Esophagus squamous epithelium (tissue), 4 donors: ENCODE data around the gene MYO7B.

Experiments
- POLR2A ChIP-seq, 4 donors: fragments of 450-650 bp; IDR thresholded peaks; one replicate each; pipeline ENCODE4 v1.6.1; 2017; ENCODE audit warnings: antibody characterized with exemption in 4 of 4, mild to moderate bottlenecking in 4 of 4, moderate library complexity in 3 of 4
- TF ChIP-seq, protein P1 (sequence below), 6 experiments: fragments of 450-650 bp in 4 of 6; fragments of 200-600 bp in 2 of 6; sonication (generic) in 2 of 6; IDR thresholded peaks; one replicate each; pipeline ENCODE4 v1.5.1; 2016 to 2019; ENCODE audit warnings: antibody characterized with exemption in 6 of 6, mild to moderate bottlenecking in 4 of 6, moderate library complexity in 4 of 6

DNA sequence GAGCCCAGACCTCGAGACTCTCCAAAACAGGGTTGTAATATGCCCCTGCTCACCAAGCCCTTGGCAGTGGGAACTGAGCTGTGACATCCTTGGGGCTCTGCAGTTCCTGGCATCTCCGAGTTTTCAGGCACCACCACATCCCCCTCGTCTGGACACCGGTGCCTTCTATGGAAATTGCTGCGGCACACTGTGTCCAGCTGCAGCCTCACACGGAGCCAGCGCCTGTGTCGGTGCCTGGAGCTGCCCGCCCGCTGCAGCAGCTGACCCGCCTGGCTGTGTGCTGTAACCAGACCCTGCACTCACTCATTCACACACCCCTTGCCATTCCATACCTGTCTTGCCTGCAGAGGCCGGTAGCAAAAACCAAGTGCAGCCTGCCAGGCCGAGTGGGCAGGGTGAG is 21.0 kb upstream of the MYO7B start:
- TF ChIP-seq, protein P1, sequence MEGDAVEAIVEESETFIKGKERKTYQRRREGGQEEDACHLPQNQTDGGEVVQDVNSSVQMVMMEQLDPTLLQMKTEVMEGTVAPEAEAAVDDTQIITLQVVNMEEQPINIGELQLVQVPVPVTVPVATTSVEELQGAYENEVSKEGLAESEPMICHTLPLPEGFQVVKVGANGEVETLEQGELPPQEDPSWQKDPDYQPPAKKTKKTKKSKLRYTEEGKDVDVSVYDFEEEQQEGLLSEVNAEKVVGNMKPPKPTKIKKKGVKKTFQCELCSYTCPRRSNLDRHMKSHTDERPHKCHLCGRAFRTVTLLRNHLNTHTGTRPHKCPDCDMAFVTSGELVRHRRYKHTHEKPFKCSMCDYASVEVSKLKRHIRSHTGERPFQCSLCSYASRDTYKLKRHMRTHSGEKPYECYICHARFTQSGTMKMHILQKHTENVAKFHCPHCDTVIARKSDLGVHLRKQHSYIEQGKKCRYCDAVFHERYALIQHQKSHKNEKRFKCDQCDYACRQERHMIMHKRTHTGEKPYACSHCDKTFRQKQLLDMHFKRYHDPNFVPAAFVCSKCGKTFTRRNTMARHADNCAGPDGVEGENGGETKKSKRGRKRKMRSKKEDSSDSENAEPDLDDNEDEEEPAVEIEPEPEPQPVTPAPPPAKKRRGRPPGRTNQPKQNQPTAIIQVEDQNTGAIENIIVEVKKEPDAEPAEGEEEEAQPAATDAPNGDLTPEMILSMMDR (IDR thresholded peaks at IDR 0.05): no peak
- TF ChIP-seq POLR2A (IDR thresholded peaks at IDR 0.05): no peak
